Neural progenitor cell (in vitro differentiated cells): ENCODE measurements around the gene PDE1A.

Experiments
- EZH2 ChIP-seq: fragments of 200-600 bp; sonication (generic); IDR thresholded peaks from 2 replicates; pipeline ENCODE4 v1.6.1; 2017; ENCODE audit warnings: antibody characterized with exemption, mild to moderate bottlenecking, moderate library complexity
- EZH2phosphoT487 ChIP-seq: fragments of 200-600 bp; sonication (generic); IDR thresholded peaks from 2 replicates; pipeline ENCODE4 v1.6.1; 2017; ENCODE audit warnings: antibody characterized with exemption
- TF ChIP-seq, protein P1 (sequence below): fragments of 200-600 bp; sonication (generic); IDR thresholded peaks from 2 replicates; pipeline ENCODE4 v1.5.1; 2017; ENCODE audit warnings: antibody characterized with exemption, mild to moderate bottlenecking

DNA sequence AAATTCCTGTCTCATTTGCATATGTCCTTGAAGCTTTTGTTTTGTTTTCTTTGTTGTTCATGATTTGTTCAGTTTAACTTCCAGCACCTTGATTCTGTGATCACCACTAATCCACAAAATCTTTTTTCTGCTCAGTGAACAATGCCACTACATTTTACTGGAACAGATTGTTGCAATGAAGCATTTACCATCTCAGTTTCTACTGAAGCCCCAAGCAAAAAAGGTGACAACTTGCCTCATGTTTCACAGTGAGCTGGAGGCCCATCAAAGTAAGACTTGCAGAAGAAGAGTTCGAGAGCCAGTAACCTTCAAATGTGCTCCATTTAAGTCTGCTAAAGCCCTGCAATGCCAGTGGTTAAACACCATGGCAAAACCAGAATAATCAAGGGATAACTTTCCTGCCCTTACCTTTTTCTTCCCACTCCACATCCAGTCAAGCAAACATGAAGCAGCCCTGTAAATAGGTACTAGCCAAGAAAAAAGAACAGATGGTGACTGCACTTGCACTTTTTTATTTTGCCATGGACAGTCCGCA is 25.7 kb upstream of the PDE1A start:
- TF ChIP-seq EZH2: no peak
- TF ChIP-seq, protein P1, sequence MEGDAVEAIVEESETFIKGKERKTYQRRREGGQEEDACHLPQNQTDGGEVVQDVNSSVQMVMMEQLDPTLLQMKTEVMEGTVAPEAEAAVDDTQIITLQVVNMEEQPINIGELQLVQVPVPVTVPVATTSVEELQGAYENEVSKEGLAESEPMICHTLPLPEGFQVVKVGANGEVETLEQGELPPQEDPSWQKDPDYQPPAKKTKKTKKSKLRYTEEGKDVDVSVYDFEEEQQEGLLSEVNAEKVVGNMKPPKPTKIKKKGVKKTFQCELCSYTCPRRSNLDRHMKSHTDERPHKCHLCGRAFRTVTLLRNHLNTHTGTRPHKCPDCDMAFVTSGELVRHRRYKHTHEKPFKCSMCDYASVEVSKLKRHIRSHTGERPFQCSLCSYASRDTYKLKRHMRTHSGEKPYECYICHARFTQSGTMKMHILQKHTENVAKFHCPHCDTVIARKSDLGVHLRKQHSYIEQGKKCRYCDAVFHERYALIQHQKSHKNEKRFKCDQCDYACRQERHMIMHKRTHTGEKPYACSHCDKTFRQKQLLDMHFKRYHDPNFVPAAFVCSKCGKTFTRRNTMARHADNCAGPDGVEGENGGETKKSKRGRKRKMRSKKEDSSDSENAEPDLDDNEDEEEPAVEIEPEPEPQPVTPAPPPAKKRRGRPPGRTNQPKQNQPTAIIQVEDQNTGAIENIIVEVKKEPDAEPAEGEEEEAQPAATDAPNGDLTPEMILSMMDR: no peak
- no peak for TF ChIP-seq EZH2phosphoT487
